ENCODE results near the gene C11orf68.
"Not testable (repeated sequence)": the region's sequence is repeated elsewhere in the genome, so short reads cannot be mapped to it uniquely, and the experiment has no call there.

The C11orf68 gene

GRCh38 chr11:65911682-65912568 lies 6.9 kb downstream of the C11orf68 start:
- DNase-seq, result peak; percentile 85

- no peak for DNase-seq
Observed at GRCh38 chr11:65907878-65908277, 11.0 kb downstream of the C11orf68 start.

- DNase-seq, result no peak
Observed at GRCh38 chr11:65906602-65907001, 12.3 kb downstream of the C11orf68 start.

- no peak for DNase-seq
Observed at GRCh38 chr11:65903715-65904114, 15.1 kb downstream of the C11orf68 start.

- DNase-seq, result peak; percentile 79
Observed at GRCh38 chr11:65903068-65903481, 15.8 kb downstream of the C11orf68 start.

GRCh38 chr11:65900899-65901180 lies 18.0 kb downstream of the C11orf68 start:
- DNase-seq, result no peak

- peak; percentile 97 for DNase-seq
Observed at GRCh38 chr11:65900125-65900898, 18.6 kb downstream of the C11orf68 start, which contains the start of gene FOSL1. Gene FOSL1, minus strand, starts transcription at chr11:65900388. Its CDS starts 49 bp downstream, at chr11:65900339.

GRCh38 chr11:65899356-65900124 lies 19.3 kb downstream of the C11orf68 start:
- peak; percentile 80 for DNase-seq

GRCh38 chr11:65898656-65899355 lies 20.1 kb downstream of the C11orf68 start:
- DNase-seq, result no peak

GRCh38 chr11:65897020-65897471 lies 21.8 kb downstream of the C11orf68 start:
- DNase-seq, result no peak

- DNase-seq, result no peak
Observed at GRCh38 chr11:65896034-65896999, 22.5 kb downstream of the C11orf68 start.

- DNase-seq, result no peak
Observed at GRCh38 chr11:65895482-65895981, 23.3 kb downstream of the C11orf68 start.

GRCh38 chr11:65894034-65894591 lies 24.7 kb downstream of the C11orf68 start:
- no peak for DNase-seq

- DNase-seq, result no peak
Observed at GRCh38 chr11:65892661-65893317, 26.1 kb downstream of the C11orf68 start.

- DNase-seq, result not testable (repeated sequence)
Observed at GRCh38 chr11:65892137-65892540, 26.7 kb downstream of the C11orf68 start.

- peak; percentile 86 for DNase-seq
Observed at GRCh38 chr11:65891219-65892136, 27.4 kb downstream of the C11orf68 start.

- DNase-seq, result peak; percentile 98
Observed at GRCh38 chr11:65890324-65891218, 28.3 kb downstream of the C11orf68 start, which contains the start of gene CCDC85B. Gene CCDC85B, plus strand, starts transcription at chr11:65890673. Its CDS starts 111 bp downstream, at chr11:65890784.
